HepG2 (cell line): ENCODE data around the gene ETV6. TPM values are rescaled to one million over a fixed set of nuclear protein-coding genes. Genes with fewer than 3 reads are reported as not detected.

Source experiments
- ATAC-seq: fragments of 200-7000 bp; cut with Tn5 transposase; 3 replicates; pipeline ENCODE4 v1.9.1; 2020; ENCODE audit warnings: mild to moderate bottlenecking, moderate library complexity
- BruUV-seq: library from RNA; stranded (reverse); fragments of 400-500 nt; replicated peaks from 2 replicates; lab custom pipeline; 2021; lab: Mats Ljungman, UMichigan
- CTCF ChIA-PET: fragments of 300-600 bp; formaldehyde crosslinking; extraction: SDS; loops from one replicate; lab custom pipeline; 2021; ENCODE audit warnings: low total read pairs, inconsistent platforms, low intra/inter-chr PET ratio; lab: Yijun Ruan, JAX
- POLR2A ChIA-PET: fragments of 350-600 bp; sonication (Branson Sonifier 250); formaldehyde crosslinking; loops from one replicate; lab custom pipeline; 2020; ENCODE audit warnings: antibody characterized with exemption, inconsistent platforms; lab: Yijun Ruan, JAX
- DNase-seq: peaks from one replicate; pipeline ENCODE4 v3.0.0-alpha.2; 2015; ENCODE audit warnings: low spot score
- FAIRE-seq: peaks from 3 replicates; lab custom pipeline; 2011; peaks lifted over from hg19 to GRCh38; lab: Jason Lieb, UNC
- H2AFZ ChIP-seq: one replicate; pipeline ENCODE4 v1.6.1; 2011; ENCODE audit warnings: low read length, inconsistent platforms
- H3K27ac ChIP-seq: fragments of 300-600 bp; 3 replicates; pipeline ENCODE4 v1.8.0; 2011; ENCODE audit warnings: mixed run types, mild to moderate bottlenecking, mixed read lengths, low read length, inconsistent platforms; ENCODE audit not compliant: insufficient read depth; ENCODE audit errors: extremely low read length
- H3K27me3 ChIP-seq, 2 experiments: fragments of 200-600 bp in 1 of 2; 2 replicates in 1 of 2; 3 replicates in 1 of 2; pipeline versions ENCODE4 v1.6.0 to v1.8.0; 2011; ENCODE audit warnings: low read length in 2 of 2, mild to moderate bottlenecking in 2 of 2, moderate library complexity in 2 of 2, inconsistent platforms in 1 of 2; ENCODE audit not compliant: insufficient read depth in 2 of 2, control insufficient read depth in 1 of 2
- H3K36me3 ChIP-seq, 2 experiments: fragments of 200-600 bp in 1 of 2; replicated peaks in 1 of 2; 2 replicates in 1 of 2; 3 replicates in 1 of 2; pipeline versions ENCODE4 v1.5.1 to v1.8.0; 2011; ENCODE audit warnings: low read length in 2 of 2, inconsistent platforms in 1 of 2; ENCODE audit not compliant: insufficient read depth in 2 of 2, control insufficient read depth in 1 of 2
- H3K4me1 ChIP-seq: 2 replicates; pipeline ENCODE4 v1.5.1; 2012; ENCODE audit warnings: low read length, inconsistent platforms; ENCODE audit not compliant: insufficient read depth
- H3K4me2 ChIP-seq: 2 replicates; pipeline ENCODE4 v1.6.0; 2011; ENCODE audit warnings: low read depth, low read length, inconsistent platforms
- H3K4me3 ChIP-seq, 3 experiments: fragments of 200-600 bp in 1 of 3; sonication (generic), shearing (Covaris generic) in 1 of 3; replicated peaks in 1 of 3; 2 replicates each; pipeline ENCODE4 v1.5.1; 2011 to 2016; ENCODE audit warnings: low read length in 3 of 3, inconsistent platforms in 2 of 3, low read depth in 2 of 3, mild to moderate bottlenecking in 2 of 3, control low read depth in 1 of 3, mixed read lengths in 1 of 3; ENCODE audit not compliant: insufficient read depth in 1 of 3
- H3K79me2 ChIP-seq: one replicate; pipeline ENCODE4 v1.6.1; 2011; ENCODE audit warnings: low read length, inconsistent platforms; ENCODE audit not compliant: insufficient read depth
- H3K9ac ChIP-seq: 2 replicates; pipeline ENCODE4 v1.6.0; 2011; ENCODE audit warnings: mild to moderate bottlenecking, low read depth, low read length, inconsistent platforms; ENCODE audit not compliant: insufficient read depth
- H3K9me3 ChIP-seq: 2 replicates; pipeline ENCODE4 v1.5.1; 2012; ENCODE audit warnings: mild to moderate bottlenecking, low read length
- H4K20me1 ChIP-seq: 2 replicates; pipeline ENCODE4 v1.6.0; 2011; ENCODE audit warnings: inconsistent platforms, mild to moderate bottlenecking, low read length, moderate library complexity; ENCODE audit not compliant: insufficient read depth
- ELF3 ChIP-seq: IDR thresholded peaks from 2 replicates; pipeline ENCODE4 v1.6.1; 2016; ENCODE audit warnings: missing genetic modification reagents, missing compliant biosample characterization
- EZH2 ChIP-seq: conservative IDR thresholded peaks from 2 replicates; pipeline ENCODE4 v1.6.1; 2012; ENCODE audit warnings: mild to moderate bottlenecking, low read depth, low read length, moderate library complexity
- FOXJ3 ChIP-seq: sonication (generic); formaldehyde crosslinking; IDR thresholded peaks from 2 replicates; pipeline ENCODE4 v1.4.0; 2020; ENCODE audit warnings: missing genetic modification reagents, mild to moderate bottlenecking, borderline replicate concordance
- FOXK1 ChIP-seq: sonication (generic); formaldehyde crosslinking; IDR thresholded peaks from 2 replicates; pipeline ENCODE4 v1.4.0; 2020; ENCODE audit warnings: low read depth, missing genetic modification reagents, borderline replicate concordance
- GATAD2A ChIP-seq: IDR thresholded peaks from 2 replicates; pipeline ENCODE4 v1.6.1; 2016
- GPN1 ChIP-seq: sonication (generic); formaldehyde crosslinking; IDR thresholded peaks from 2 replicates; pipeline ENCODE4 v1.5.1; 2020; ENCODE audit warnings: missing genetic modification reagents, borderline replicate concordance
- GZF1 ChIP-seq: sonication (generic); formaldehyde crosslinking; IDR thresholded peaks from 2 replicates; pipeline ENCODE4 v1.5.1; 2020; ENCODE audit warnings: mild to moderate bottlenecking, missing genetic modification reagents
- MED13 ChIP-seq: sonication (generic); formaldehyde crosslinking; IDR thresholded peaks from 2 replicates; pipeline ENCODE4 v1.5.0; 2020; ENCODE audit warnings: missing genetic modification reagents
- MTF1 ChIP-seq: sonication (generic); formaldehyde crosslinking; IDR thresholded peaks from 2 replicates; pipeline ENCODE4 v1.5.0; 2020; ENCODE audit warnings: missing genetic modification reagents
- NFYC ChIP-seq: IDR thresholded peaks from 2 replicates; pipeline ENCODE4 v1.6.1; 2016; ENCODE audit warnings: missing genetic modification reagents, missing compliant biosample characterization
- NONO ChIP-seq, 2 experiments: fragments of 450-650 bp in 1 of 2; sonication (generic) in 1 of 2; formaldehyde crosslinking in 1 of 2; IDR thresholded peaks in 1 of 2; conservative IDR thresholded peaks in 1 of 2; 2 replicates each; pipeline versions ENCODE4 v1.6.1 to v1.8.0; 2017 to 2022; ENCODE audit warnings: mild to moderate bottlenecking in 1 of 2, missing genetic modification reagents in 1 of 2, moderate library complexity in 1 of 2
- NR1H2 ChIP-seq: sonication (generic); formaldehyde crosslinking; IDR thresholded peaks from 2 replicates; pipeline ENCODE4 v1.8.1; 2022; ENCODE audit warnings: low read depth, missing genetic modification reagents, borderline replicate concordance
- RFX3 ChIP-seq: IDR thresholded peaks from 2 replicates; pipeline ENCODE4 v1.6.1; 2016; ENCODE audit warnings: missing biosample characterization, missing genetic modification reagents
- SCMH1 ChIP-seq: sonication (generic); formaldehyde crosslinking; IDR thresholded peaks from 2 replicates; pipeline ENCODE4 v1.9.0; 2021; ENCODE audit warnings: missing genetic modification reagents, mild to moderate bottlenecking, borderline replicate concordance
- SETDB1 ChIP-seq: sonication (generic); formaldehyde crosslinking; IDR thresholded peaks from 2 replicates; pipeline ENCODE4 v1.5.1; 2020; ENCODE audit warnings: missing genetic modification reagents, mild to moderate bottlenecking, borderline replicate concordance
- SIX4 ChIP-seq: sonication (generic); formaldehyde crosslinking; IDR thresholded peaks from 2 replicates; pipeline ENCODE4 v1.4.0; 2020; ENCODE audit warnings: missing genetic modification reagents
- SMC3 ChIP-seq: IDR thresholded peaks from 2 replicates; pipeline ENCODE4 v1.6.1; 2011; ENCODE audit warnings: low read length, improper control_type of control experiment
- ZNF17 ChIP-seq: sonication (generic); formaldehyde crosslinking; IDR thresholded peaks from 2 replicates; pipeline ENCODE4 v1.5.0; 2020; ENCODE audit warnings: mild to moderate bottlenecking, missing genetic modification reagents
- ZNF20 ChIP-seq: sonication (generic); formaldehyde crosslinking; IDR thresholded peaks from 2 replicates; pipeline ENCODE4 v1.4.0; 2020; ENCODE audit warnings: mild to moderate bottlenecking, moderate library complexity, missing genetic modification reagents
- ZNF704 ChIP-seq: sonication (generic); formaldehyde crosslinking; IDR thresholded peaks from 2 replicates; pipeline ENCODE4 v1.8.1; 2023; ENCODE audit warnings: mild to moderate bottlenecking, inconsistent platforms, moderate library complexity, missing genetic modification reagents, borderline replicate concordance
- WGBS: methylation state at CpG from one replicate; pipeline ENCODE4 v1.1.6; 2017; ENCODE audit warnings: low lambda C conversion rate; 5-methylcytosine and 5-hydroxymethylcytosine counted together
- in situ Hi-C: cut with HindIII; loops from 2 replicates; pipeline ENCODE4 v1.10.0; 2017; ENCODE audit warnings: low pct_unique_long_range_greater_than_20kb; ENCODE audit not compliant: extremely low pct_ligation_motif_present
- intact Hi-C: fragments of 100-400 bp; cut with micrococcal nuclease; formaldehyde crosslinking; loops from one replicate; pipeline ENCODE4 v1.10.0; 2022; ENCODE audit not compliant: unreplicated experiment
- polyA plus RNA-seq, 8 experiments: library from polyadenylated mRNA; depleted of rRNA in 3 of 8; stranded (reverse) in 7 of 8; unstranded in 1 of 8; fragments of >200 nt; fragmentation: Illumina TruSeq in 4 of 8; extraction: Trizol in 4 of 8; gene quantifications; 2 replicates each; pipeline versions ENCODE4 v1.2.1 to v1.2.3, GENCODE V29; 2011 to 2016; ENCODE audit warnings: low read depth in 4 of 8, missing spikeins in 1 of 8, mixed read lengths in 1 of 8; ENCODE audit not compliant: insufficient read depth in 1 of 8
- total RNA-seq, 5 experiments: library from RNA; depleted of rRNA; stranded (reverse); fragments of >200 nt; fragmentation: Illumina TruSeq; extraction: Trizol; gene quantifications; 2 replicates each; pipeline ENCODE4 v1.2.3, GENCODE V29; 2016; ENCODE audit warnings: low read depth in 1 of 5
- TF ChIP-seq, protein P1 (sequence below): sonication (generic); formaldehyde crosslinking; IDR thresholded peaks from 2 replicates; pipeline ENCODE4 v1.4.0; 2020; ENCODE audit warnings: missing genetic modification reagents, borderline replicate concordance

The ETV6 gene
- total and polyA plus RNA-seq, 2 of the 13 experiments (the other 11 are each of a cell fraction or from before 2014, with no cell fraction given) = 2.2 to 3.0 TPM

GRCh38 chr12:11621797-11622423 is 27.6 kb upstream of the ETV6 start:
- intact Hi-C loops = loop anchor here (5.0 kb wide), 1 partner anchor 190 kb away; no protein-coding TSS in a partner anchor
- WGBS = 30% methylated on average over 5 of the region's 5 CpGs
- FAIRE-seq = peak; percentile 60
- no peak for TF ChIP-seq ZNF20 (CRISPR knock-in tag)
- TF ChIP-seq SMC3 = peak; percentile 44; the same call in 1 of the 2 replicates
- no peak for TF ChIP-seq SIX4
- no peak for TF ChIP-seq NR1H2 (CRISPR knock-in tag)
- TF ChIP-seq SETDB1 = no peak
- peak; percentile 91 for TF ChIP-seq RFX3
- no peak for TF ChIP-seq GZF1 (CRISPR knock-in tag)
- TF ChIP-seq NONO (IDR thresholded peaks at IDR 0.05) = no peak
- no peak for TF ChIP-seq NONO (CRISPR knock-in tag; conservative IDR thresholded peaks at IDR 0.05)
- no peak for TF ChIP-seq ZNF704 (CRISPR knock-in tag)
- no peak for TF ChIP-seq FOXK1 (CRISPR knock-in tag)
- TF ChIP-seq MED13 (CRISPR knock-in tag) = no peak
- no peak for TF ChIP-seq SCMH1 (CRISPR knock-in tag)
- TF ChIP-seq GPN1 (CRISPR knock-in tag) = no peak
- 0 out of 2 replicates have a peak, but pooled peaks have one; percentile 15 for TF ChIP-seq GATAD2A (CRISPR knock-in tag)
- no peak for TF ChIP-seq EZH2
- TF ChIP-seq, protein P1, sequence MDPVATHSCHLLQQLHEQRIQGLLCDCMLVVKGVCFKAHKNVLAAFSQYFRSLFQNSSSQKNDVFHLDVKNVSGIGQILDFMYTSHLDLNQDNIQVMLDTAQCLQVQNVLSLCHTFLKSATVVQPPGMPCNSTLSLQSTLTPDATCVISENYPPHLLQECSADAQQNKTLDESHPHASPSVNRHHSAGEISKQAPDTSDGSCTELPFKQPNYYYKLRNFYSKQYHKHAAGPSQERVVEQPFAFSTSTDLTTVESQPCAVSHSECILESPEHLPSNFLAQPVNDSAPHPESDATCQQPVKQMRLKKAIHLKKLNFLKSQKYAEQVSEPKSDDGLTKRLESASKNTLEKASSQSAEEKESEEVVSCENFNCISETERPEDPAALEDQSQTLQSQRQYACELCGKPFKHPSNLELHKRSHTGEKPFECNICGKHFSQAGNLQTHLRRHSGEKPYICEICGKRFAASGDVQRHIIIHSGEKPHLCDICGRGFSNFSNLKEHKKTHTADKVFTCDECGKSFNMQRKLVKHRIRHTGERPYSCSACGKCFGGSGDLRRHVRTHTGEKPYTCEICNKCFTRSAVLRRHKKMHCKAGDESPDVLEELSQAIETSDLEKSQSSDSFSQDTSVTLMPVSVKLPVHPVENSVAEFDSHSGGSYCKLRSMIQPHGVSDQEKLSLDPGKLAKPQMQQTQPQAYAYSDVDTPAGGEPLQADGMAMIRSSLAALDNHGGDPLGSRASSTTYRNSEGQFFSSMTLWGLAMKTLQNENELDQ = no peak
- TF ChIP-seq NFYC (CRISPR knock-in tag) = no peak
- TF ChIP-seq ELF3 = no peak
- no peak for TF ChIP-seq ZNF17 (CRISPR knock-in tag)
- TF ChIP-seq FOXJ3 (CRISPR knock-in tag) = no peak
- TF ChIP-seq MTF1 (CRISPR knock-in tag) = no peak

More at GRCh38 chr12:11621797-11622423, 27.6 kb upstream of the ETV6 start:
- Histone ChIP-seq H3K27ac (no peak overlapping the region), H3K4me2 (no peak overlapping the region), H3K79me2 (no peaks in the 10 kb centered on the region), H3K4me1 (peaks cover 18% of the 10 kb centered on the region), H2AFZ (no peak overlapping the region), H3K27me3 (no peaks in the 10 kb centered on the region), H3K36me3 (no peaks in the 10 kb centered on the region), H4K20me1 (no peaks in the 10 kb centered on the region), H3K9ac (no peak overlapping the region), H3K9me3 (no peaks in the 10 kb centered on the region), H3K4me3 (no peak overlapping the region)
- ATAC-seq (no peak; the same call in 1 of the 3 replicates), DNase-seq (peak; percentile 29)
- in situ Hi-C loops = no loop called here
- ChIA-PET CTCF (interaction anchor here (1.2 kb wide), 1 partner anchor 412 kb away, joined by 4 read pairs; no protein-coding TSS in a partner anchor), POLR2A (no interaction called here)
- BruUV-seq = no TSS peak
